Effector CD8-positive, alpha-beta T cell (primary cell): Measurements from ENCODE around the gene NMB.
A peak's percentile ranks its signal among the peaks of the same experiment; 100 is the strongest.
"Not testable (repeated sequence)": the region's sequence is repeated elsewhere in the genome, so short reads cannot be mapped to it uniquely, and the experiment has no call there.

Experiments used
- DNase-seq: peaks from one replicate; lab custom pipeline; 2025; lab: John Stamatoyannopoulos, UW
- total RNA-seq, 4 experiments: gene quantifications; one replicate each; lab custom pipeline; 2026; lab: John Stamatoyannopoulos, UW

NMB gene
- total RNA-seq, result 3.4 to 6.0 (median 3.7) reads per million in 4 experiments

GRCh38 chr15:84658080-84658787, at the start of gene NMB:
Gene NMB, minus strand, starts transcription at chr15:84658199. Its CDS starts 47 bp downstream, at chr15:84658152.
- DNase-seq, result peak; percentile 78

GRCh38 chr15:84703808-84704207, 45.8 kb upstream of the NMB start:
- DNase-seq, result no peak

- no peak for DNase-seq
Observed at GRCh38 chr15:84702961-84703482, 45.0 kb upstream of the NMB start.

- DNase-seq, result no peak
Observed at GRCh38 chr15:84699538-84700191, 41.7 kb upstream of the NMB start.

- no peak for DNase-seq
Observed at GRCh38 chr15:84697236-84697990, 39.4 kb upstream of the NMB start.

GRCh38 chr15:84696757-84697156, 38.8 kb upstream of the NMB start:
- DNase-seq, result no peak

- no peak for DNase-seq
Observed at GRCh38 chr15:84690342-84690741, 32.3 kb upstream of the NMB start.

- DNase-seq, result no peak
Observed at GRCh38 chr15:84689858-84690257, 31.9 kb upstream of the NMB start.

GRCh38 chr15:84686446-84686845, 28.4 kb upstream of the NMB start:
- DNase-seq, result not testable (repeated sequence)

GRCh38 chr15:84685304-84685703, 27.3 kb upstream of the NMB start:
- DNase-seq, result no peak

- no peak for DNase-seq
Observed at GRCh38 chr15:84684092-84684491, 26.1 kb upstream of the NMB start.

GRCh38 chr15:84681831-84682230, 23.8 kb upstream of the NMB start:
- no peak for DNase-seq

GRCh38 chr15:84671211-84671610, 13.2 kb upstream of the NMB start:
- DNase-seq, result no peak

GRCh38 chr15:84669726-84670125, 11.7 kb upstream of the NMB start:
- DNase-seq, result no peak

GRCh38 chr15:84668221-84668982, 10.4 kb upstream of the NMB start:
- no peak for DNase-seq

- DNase-seq, result no peak
Observed at GRCh38 chr15:84666373-84666772, 8.4 kb upstream of the NMB start.

GRCh38 chr15:84661001-84661400, 3.0 kb upstream of the NMB start:
- no peak for DNase-seq

GRCh38 chr15:84659904-84660781, 2.1 kb upstream of the NMB start:
- DNase-seq, result no peak

GRCh38 chr15:84658788-84659411, 901 bp upstream of the NMB start:
- no peak for DNase-seq

GRCh38 chr15:84657748-84658079, 285 bp downstream of the NMB start:
- DNase-seq, result no peak
